Colonic mucosa (tissue), 4 donors: Measurements from ENCODE around the gene PIGH. TPM values are rescaled to one million over a fixed set of nuclear protein-coding genes. Genes with fewer than 3 reads are reported as not detected.
"Not testable (repeated sequence)": the region's sequence is repeated elsewhere in the genome, so short reads cannot be mapped to it uniquely, and the experiment has no call there.

Experiments
- DNase-seq: peaks from one replicate; pipeline ENCODE4 v3.0.0-alpha.2; 2020
- H3K27ac ChIP-seq: fragments of 200-600 bp; one replicate; pipeline ENCODE4 v1.8.0; 2021
- H3K27me3 ChIP-seq: fragments of 200-600 bp; one replicate; pipeline ENCODE4 v1.8.0; 2021
- H3K36me3 ChIP-seq: fragments of 200-600 bp; one replicate; pipeline ENCODE4 v1.8.0; 2021
- H3K4me1 ChIP-seq: fragments of 200-600 bp; one replicate; pipeline ENCODE4 v1.8.0; 2021; ENCODE audit warnings: mild to moderate bottlenecking
- H3K4me3 ChIP-seq: fragments of 200-600 bp; one replicate; pipeline ENCODE4 v1.8.0; 2021
- H3K9ac ChIP-seq, 2 donors: one replicate each; pipeline ENCODE4 v1.7.0; 2013; ENCODE audit warnings: control low read depth in 2 of 2, low read depth in 2 of 2, low read length in 2 of 2
- H3K9me3 ChIP-seq: fragments of 200-600 bp; one replicate; pipeline ENCODE4 v1.8.0; 2021
- CTCF ChIP-seq: fragments of 200-600 bp; IDR thresholded peaks from one replicate; pipeline ENCODE4 v1.8.0; 2022; ENCODE audit warnings: antibody characterized with exemption, mild to moderate bottlenecking
- intact Hi-C: fragments of 100-400 bp; cut with DNase I; formaldehyde crosslinking; loops from one replicate; pipeline ENCODE4 v1.14.1; 2022
- total RNA-seq, 2 donors: library from RNA; stranded (reverse); fragmentation: NEBNext Ultra II Directional in 1 of 2; extraction: Animal tissue kit (Norgen Biotek cat#: 25700) in 1 of 2; gene quantifications; one replicate each; pipeline ENCODE4 v1.2.1, GENCODE V29; 2021
- donor health status: healthy.
- donor health status: DM: no; HTN: no; CAD: no.
- donor health status: DM: no; HTN: no; CAD: no.

Gene PIGH
- total RNA-seq, 2 donors from 2014 or later, result 16.3 to 17.1 TPM

- DNase-seq, result no peak
- TF ChIP-seq CTCF, result no peak
- no peaks in the 10 kb centered on the region for H3K27me3 ChIP-seq
- intact Hi-C loops, result no loop called here
- no peak overlapping the region for H3K4me3 ChIP-seq
- no peak overlapping the region for H3K27ac ChIP-seq
- no peaks in the 10 kb centered on the region for H3K9me3 ChIP-seq
- no peaks in the 10 kb centered on the region for H3K36me3 ChIP-seq
- H3K9ac ChIP-seq, result no peak overlapping the region
- no peaks in the 10 kb centered on the region for H3K4me1 ChIP-seq
Measured at GRCh38 chr14:67630938-67631337, 30.9 kb upstream of the PIGH start.

GRCh38 chr14:67630186-67630585, 30.1 kb upstream of the PIGH start:
- Histone ChIP-seq H3K36me3 (no peaks in the 10 kb centered on the region), H3K27ac (no peak overlapping the region), H3K9ac (no peak overlapping the region), H3K27me3 (no peaks in the 10 kb centered on the region), H3K4me3 (no peak overlapping the region), H3K4me1 (no peaks in the 10 kb centered on the region), H3K9me3 (no peaks in the 10 kb centered on the region)
- intact Hi-C loops, result no loop called here
- no peak for TF ChIP-seq CTCF
- no peak for DNase-seq

GRCh38 chr14:67627519-67627918, 27.5 kb upstream of the PIGH start:
- Histone ChIP-seq H3K36me3 (no peaks in the 10 kb centered on the region), H3K4me1 (no peaks in the 10 kb centered on the region), H3K4me3 (no peak overlapping the region), H3K9ac (no peak overlapping the region), H3K27ac (no peak overlapping the region), H3K9me3 (no peaks in the 10 kb centered on the region), H3K27me3 (no peaks in the 10 kb centered on the region)
- intact Hi-C loops, result no loop called here
- no peak for DNase-seq
- no peak for TF ChIP-seq CTCF

DNA sequence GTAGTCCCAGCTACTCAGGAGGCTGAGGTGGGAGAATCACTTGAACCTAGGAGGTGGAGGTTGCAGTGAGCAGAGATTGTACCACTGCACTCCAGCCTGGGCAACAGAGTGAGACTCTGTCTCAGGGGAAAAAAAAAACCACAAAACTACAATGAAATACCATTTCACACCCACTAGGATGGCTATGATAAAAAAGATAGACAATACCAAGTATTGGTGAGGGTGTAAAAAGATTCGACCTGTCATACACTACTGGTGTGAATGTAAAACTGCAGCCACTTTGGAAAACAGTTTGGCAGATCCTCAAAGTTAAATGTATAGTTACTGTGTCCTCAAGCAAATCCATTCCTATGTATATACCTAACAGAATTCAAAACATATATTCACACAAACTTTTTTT, 26.1 kb upstream of the PIGH start:
- H3K9me3 ChIP-seq, H3K9ac ChIP-seq, H3K4me1 ChIP-seq, H3K36me3 ChIP-seq, DNase-seq, H3K4me3 ChIP-seq, intact Hi-C loops, H3K27me3 ChIP-seq, H3K27ac ChIP-seq: not testable (repeated sequence)

DNA sequence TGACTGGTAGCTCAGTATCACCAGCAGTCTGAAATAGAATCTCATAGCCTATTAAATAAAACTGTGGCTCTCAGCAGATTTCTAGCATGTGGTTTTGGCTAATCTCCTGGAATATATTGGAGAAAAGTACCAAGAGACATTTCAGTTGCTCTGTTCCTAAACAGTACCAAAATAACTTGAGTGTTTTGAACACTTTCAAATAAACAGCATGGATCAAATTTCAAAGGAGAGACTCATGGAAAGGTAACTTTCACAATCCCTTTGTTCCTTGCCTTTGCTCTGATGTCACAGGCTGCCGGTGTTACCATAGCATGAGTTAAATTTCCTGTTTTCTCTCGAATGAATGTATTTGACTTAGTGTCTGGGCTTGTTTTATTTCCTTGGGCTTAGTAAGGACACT, 23.0 kb upstream of the PIGH start:
- TF ChIP-seq CTCF, result no peak
- no peaks in the 10 kb centered on the region for H3K9me3 ChIP-seq
- H3K36me3 ChIP-seq, result no peaks in the 10 kb centered on the region
- intact Hi-C loops, result no loop called here
- no peak overlapping the region for H3K4me3 ChIP-seq
- no peaks in the 10 kb centered on the region for H3K27me3 ChIP-seq
- DNase-seq, result no peak
- no peak overlapping the region for H3K9ac ChIP-seq
- H3K4me1 ChIP-seq, result no peaks in the 10 kb centered on the region
- peak overlapping the region; percentile 23 for H3K27ac ChIP-seq

GRCh38 chr14:67622675-67623074, 22.6 kb upstream of the PIGH start:
- TF ChIP-seq CTCF, result no peak
- H3K9ac ChIP-seq, result no peak overlapping the region

More at GRCh38 chr14:67622675-67623074, 22.6 kb upstream of the PIGH start:
- no peaks in the 10 kb centered on the region for H3K36me3 ChIP-seq
- intact Hi-C loops, result no loop called here
- no peak overlapping the region for H3K4me3 ChIP-seq
- no peak for DNase-seq
- H3K4me1 ChIP-seq, result no peaks in the 10 kb centered on the region
- H3K27ac ChIP-seq, result peak overlapping the region; percentile 23
- no peaks in the 10 kb centered on the region for H3K27me3 ChIP-seq
- H3K9me3 ChIP-seq, result no peaks in the 10 kb centered on the region
